DMS114 treated with DMSO at 0.1 percent for 48 hours (cell line): Measurements from ENCODE around the gene CLIC3.

Experiments
- DNase-seq: peaks from one replicate; lab custom pipeline; 2025; ENCODE audit not compliant: unreplicated experiment; lab: John Stamatoyannopoulos, UW

CLIC3 gene

GRCh38 chr9:137031904-137032640 is 35.7 kb upstream of the CLIC3 start, which contains the start of gene FUT7:
FUT7 (minus strand) TSS chr9:137032088; CDS start chr9:137031991, 97 bp downstream.
- DNase-seq = no peak

DNA sequence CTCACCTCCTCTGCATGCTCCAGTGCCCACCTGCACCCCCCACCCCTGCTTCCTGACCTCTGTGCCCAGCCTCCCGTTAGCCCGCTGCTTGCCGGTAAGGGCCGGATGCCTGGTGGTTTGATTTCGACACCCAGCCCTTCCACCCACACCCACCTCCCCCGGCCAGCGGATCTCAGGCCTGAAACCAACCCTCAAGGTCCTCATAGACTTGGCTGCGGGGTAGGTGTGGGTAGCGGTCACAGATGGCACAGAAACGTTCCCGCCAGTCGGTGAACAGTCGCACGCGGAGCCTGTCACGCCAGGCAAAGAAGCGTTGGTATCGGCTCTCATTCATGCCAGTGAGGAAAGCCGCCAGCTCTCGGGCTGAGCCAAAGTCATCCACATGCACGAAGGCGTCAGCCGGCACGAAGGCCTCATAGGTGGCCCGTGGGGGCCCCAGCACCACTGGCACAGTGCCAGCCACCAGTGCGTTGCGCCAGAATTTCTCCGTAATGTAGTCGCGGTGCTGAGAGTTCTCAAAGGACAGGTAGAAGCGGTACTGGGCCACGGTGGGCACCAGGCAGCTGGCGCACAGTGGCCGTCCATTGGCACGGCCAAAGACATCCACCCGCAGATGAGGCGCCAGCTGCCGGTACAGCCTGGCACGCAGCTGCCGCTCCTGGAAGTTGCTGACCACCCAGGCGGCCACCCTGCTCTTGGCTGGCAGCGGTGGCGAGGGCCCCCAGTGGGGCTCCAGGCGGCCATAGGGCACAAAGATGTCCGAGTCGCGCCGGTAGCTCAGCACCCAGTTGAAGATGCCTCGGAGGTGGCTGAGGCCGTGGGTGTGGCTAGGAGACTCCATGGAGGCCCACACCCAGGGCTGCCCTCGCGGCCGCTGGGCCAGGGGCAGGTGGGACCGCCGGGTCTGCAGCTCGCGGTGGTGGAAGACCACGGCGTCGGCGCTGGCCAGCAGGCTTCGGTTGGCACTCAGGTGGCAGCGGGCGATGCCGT is 34.5 kb upstream of the CLIC3 start:
- DNase-seq = no peak

GRCh38 chr9:137030006-137030405 is 33.6 kb upstream of the CLIC3 start:
- no peak for DNase-seq

DNA sequence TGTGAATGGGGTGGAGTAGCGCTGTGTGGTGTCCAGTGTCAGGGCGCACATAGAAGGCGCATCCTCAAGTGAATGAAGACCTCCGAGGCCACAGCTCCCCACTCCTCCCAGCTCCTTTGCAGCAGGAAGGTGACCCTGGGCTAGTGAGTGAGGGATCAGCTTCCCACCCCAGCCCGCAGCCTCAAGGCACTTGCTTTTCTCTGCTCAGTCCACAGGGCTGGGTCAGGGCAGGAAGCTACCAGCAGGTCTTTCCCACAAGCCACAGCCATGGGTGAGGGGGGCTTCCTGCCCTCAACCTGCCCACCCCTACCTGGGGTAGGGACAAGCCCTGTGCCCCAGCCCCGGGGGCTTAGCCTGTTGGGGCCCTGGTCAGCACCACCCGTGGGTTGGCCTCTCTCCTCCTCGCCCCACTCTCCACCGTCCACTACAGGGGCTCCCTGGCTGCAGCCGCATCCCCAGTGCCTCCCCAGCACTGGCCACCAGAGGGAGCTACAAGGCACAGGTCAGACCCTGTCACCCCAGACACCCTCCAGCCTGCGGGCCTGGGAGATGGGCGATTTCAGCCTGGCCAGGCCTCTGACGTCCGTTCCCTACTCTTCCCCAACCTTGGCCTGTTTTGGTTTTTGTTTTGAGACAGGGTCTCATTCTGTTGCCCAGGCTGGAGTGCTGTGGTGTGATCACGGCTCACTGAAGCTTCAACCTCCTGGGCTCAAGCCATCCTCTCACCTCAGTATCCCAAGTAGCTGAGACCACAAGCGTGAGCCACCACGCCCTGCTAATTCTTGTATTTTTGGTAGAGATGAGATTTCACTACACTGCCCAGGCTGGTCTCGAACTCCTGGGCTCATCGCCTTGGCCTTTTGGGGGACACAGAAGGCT is 32.9 kb upstream of the CLIC3 start:
- DNase-seq = peak; percentile 18

GRCh38 chr9:137028263-137029057 is 32.1 kb upstream of the CLIC3 start:
- no peak for DNase-seq

DNA sequence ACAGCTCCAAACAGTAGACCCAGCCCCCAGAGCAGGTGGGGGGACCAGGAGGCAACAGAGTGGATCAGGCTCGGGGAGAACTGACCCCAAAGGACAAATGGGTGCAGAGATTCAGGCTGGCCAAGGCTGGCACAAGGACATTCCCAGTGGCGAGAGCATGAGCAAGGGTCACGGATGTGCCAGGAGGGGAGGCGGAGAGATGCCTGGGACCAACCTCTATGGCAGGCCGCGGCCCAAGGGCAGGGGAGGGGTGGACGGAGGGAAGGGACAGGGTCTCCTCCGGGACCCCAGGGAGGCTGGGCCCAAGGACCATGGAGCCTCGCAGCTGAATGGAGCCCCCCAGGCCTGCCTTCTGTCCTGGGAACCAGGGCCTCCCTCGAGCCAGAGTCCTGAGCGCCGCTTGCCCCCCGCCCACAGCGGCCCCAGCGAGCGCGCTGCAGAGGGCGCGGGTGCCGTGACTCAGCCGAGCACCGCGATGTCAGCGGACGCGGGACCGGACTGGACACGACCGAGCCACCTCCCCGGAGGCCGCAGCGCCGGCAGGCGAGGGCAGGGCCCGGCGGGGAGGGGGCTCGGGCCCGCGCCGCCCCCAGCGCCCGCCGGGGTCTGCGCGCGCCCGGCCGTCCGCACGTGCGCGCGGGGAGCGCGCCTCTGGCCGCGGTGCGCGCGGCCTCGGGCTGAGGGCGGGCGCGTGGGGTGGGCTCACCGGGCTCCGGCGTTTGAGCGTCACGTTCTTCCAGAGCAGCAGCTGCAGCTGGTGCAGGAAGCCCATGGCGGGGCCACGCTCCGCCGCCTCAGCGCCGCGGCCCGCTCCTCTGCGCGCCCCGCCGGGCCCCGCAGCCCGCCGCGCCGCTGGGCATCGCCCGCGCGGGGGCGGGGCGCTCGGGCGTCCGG is 31.2 kb upstream of the CLIC3 start, which contains the start of gene ABCA2:
ABCA2 (minus strand) TSS at position 869 of the 894 bp plus-strand sequence; CDS start at position 772, 97 bp downstream.
- DNase-seq = no peak

DNA sequence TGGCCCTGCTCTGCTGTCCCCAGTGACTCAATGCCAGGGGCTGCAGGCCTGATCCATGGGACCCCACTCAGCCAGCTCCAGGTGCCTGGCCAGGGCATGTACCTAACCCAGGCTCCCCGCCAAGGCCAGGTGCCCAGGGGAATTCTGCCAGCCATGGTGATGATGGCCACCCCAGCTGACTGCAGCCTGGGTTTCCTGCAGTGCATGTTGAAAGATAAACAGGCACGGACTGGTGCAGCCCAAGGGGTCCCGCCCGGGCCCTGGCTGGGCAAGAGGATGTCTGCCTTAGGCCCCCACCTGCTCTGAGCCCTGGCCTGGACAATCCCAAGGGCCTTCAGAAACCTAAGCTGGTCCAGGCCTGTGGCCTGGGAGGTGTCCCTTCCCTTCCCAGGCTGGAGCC is 30.5 kb upstream of the CLIC3 start:
- DNase-seq = no peak

GRCh38 chr9:137026384-137026783 is 30.0 kb upstream of the CLIC3 start:
- DNase-seq = no peak

DNA sequence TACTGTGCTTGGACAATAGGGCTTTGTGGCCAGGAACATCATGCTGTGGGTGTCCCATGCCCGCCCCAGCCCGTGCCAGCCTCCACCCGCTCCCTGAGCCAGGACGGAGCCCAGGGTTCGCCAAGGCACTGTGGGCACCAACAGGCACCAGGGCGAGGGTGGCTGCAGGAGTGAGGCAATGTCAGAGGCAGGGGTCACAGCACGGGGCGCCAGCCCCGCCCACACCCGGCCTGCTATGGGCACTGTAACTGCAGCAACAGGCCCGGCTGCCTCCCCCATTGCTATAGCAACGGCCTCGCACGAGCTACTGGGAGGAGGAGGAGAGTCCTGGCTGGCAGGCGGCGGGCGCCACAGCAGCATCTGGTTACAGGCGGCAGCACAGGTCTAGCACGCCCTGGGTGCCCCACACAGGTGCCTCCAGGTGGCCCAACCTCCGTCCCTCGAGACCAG is 29.2 kb upstream of the CLIC3 start:
- DNase-seq = no peak

DNA sequence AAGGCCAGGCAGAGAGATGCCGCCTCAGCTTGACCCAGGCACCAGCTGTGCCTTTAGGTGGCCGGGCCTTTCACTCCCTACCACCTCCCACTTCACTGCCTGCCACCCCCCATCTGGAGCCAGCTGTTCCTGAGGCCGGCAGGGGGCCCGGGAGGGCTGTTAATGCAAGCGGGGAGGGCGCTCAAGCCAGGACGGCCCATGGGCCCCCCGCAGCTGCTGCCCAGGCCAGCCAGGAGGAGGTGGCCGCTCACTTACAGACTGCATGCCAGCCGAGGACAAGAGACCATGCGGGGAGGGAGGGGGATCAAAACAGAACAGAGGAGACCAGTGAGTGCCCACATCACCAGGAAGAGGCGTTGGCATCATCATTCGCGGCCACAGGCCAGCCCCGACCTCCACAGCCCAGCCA is 27.2 kb upstream of the CLIC3 start:
- no peak for DNase-seq

DNA sequence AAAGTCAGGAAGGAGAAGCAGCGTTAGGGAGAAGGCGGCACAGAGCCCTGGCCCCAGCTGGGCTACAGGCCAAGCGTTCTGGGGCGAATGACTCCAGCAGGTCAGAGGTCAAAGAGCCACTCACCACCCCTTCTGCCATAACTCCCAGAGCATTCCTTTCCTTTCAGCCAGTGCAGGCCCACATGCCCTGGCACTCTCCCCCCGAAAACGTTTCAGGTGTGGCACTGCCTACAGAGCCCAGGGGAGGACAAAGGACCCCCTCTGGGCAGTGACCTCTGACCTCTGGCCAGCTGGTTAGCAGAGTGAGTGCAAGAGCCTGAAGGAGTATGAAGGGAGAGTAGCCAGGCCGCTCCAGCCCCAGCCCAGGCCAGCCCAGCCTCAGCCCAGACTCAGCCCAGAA is 26.8 kb upstream of the CLIC3 start:
- DNase-seq = no peak

DNA sequence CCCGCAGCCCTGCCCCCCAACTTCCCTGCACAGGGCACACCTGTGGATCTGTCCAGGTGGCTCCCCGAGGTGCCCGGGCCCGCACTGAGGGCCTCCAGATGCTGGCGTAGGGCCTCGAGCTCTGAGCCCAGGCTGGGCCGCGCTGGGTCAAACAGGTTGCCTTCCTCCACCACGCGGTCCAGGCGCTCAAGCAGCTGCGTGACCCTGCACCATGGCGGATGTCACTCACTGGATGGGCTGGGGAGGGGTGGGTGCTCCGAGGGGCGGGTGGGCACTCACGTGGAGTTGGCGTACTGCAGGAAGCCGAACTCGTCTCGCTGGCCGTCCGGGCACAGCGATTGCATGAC is 26.3 kb upstream of the CLIC3 start:
- DNase-seq = no peak

DNA sequence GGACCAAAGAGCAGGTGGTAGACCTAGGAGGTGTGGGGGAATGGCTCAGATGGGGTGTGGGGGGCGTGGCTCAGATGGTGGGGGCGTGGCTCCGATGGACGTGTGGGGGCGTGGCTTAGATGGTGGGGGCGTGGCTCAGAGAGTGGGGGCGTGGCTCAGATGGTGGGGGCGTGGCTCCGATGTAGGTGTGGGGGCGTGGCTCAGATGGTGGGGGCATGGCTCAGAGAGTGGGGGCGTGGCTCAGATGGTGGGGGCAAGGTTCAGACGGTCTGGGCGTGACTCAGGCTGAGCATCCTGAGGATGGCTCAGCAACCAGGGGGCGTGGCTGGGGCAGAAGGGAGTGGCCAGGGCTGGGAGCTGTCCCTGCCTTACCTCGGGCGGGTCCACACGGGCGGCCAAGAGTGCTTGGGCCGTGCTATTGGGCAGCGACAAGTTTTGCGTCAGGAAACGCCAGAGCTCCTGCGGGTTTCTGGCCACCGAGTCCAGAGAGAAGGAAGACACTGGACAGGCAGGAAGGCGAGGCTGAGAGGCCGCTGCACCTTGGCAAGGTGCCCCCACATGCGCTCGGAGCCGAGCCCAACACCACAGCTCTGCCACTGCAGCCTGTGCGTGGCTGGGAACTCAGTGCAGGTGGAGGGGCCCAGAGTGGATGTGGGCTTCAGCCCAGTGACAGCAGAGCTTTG is 25.8 kb upstream of the CLIC3 start:
- DNase-seq = no peak

DNA sequence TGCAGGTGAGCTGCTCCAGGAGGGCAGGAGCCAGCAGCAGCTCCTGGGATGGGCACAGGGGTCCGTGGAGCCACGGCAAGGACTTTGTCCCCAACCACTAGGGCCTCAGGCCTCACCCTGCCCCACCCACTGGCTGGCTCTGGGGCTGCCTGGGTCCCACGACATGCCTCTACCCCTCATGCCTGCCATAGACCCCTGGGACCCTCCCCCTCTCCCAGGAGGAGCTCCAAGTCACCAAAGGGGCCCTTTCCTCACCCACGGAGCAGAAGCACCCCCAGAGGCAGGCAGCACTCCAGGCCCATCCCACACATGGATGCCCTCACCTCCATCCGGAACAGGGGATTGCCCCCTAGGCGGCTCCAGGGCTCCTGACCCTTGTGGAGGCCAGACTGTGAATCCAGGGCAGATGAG is 25.2 kb upstream of the CLIC3 start:
- no peak for DNase-seq

DNA sequence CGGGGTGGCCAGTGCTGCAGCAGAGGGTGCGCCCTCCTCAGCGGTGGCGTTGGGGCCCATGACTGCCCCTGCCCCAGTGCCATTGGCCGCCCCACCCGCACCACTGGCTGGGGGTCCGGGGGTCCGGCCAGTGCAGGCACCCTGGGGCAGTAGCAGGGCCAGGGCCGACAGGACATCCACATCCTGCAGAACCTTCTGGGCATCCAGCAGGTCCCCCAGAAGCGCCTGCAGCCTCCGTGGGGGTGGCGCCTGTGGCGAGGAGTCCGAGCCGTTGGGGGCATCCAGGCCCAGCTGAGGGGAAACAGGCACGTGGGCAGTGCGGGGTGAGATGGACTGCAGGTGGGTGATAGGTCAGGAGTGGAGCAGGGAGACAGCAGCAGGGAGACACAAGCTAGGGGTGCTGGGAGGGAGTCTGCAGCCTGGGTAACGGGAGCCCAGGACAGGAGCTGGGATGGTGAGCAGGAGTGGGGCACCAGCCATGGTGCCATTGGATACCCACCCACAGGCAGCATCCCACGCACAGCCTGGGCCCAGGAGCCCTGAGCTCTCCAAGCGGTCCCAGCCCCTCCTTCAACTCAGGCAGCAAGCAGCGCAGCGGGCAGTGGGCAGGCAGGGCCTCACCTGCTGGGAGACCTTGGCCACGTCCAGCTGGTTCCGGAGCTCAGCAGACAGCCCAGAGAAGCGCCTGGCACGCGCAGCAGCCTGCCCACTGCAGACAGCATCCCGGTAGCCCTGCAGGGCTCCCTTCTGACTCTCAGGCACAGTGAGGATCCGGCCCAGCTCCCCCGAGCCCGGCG is 24.6 kb upstream of the CLIC3 start:
- no peak for DNase-seq

DNA sequence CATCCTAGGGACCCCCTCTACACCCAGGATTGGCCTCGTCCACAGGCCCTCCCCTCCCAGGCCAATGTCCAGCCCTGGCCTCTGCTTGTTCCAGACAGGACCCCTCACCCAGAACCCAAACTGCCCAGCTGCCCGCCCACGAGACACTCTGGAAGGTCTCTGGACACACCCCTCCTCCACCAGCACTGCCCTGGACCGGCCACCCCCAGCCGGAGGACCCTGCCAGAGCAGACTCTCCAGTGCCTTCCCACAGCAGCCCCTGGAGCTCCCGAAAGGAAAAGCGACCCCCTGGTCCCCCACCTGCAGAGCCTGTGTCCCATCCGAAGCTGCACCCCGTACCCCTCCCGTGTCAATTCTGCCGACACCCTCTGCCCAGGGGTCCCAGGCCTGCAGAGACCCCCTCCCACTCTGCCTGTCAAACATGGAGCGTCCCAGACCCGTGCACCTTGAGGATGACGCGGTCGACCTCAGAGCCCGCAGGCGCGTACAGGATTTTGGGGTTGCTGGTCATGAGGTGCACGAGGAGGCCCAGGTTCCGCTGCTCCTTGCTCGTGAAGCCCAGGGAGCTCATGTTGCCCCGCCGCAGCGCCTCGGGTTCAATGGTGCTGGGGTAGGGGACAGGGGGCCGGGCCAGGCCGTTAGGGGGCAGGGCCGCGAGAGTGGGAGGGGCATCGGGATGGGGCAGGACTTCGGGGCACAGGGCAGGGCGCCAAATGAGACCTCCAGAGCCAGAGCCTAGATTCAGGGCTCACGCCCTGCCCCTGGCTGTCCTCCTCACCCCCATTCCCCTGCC is 23.7 kb upstream of the CLIC3 start:
- no peak for DNase-seq
